ENCODE measurements around the gene ARHGAP40.

ARHGAP40 gene

DNA sequence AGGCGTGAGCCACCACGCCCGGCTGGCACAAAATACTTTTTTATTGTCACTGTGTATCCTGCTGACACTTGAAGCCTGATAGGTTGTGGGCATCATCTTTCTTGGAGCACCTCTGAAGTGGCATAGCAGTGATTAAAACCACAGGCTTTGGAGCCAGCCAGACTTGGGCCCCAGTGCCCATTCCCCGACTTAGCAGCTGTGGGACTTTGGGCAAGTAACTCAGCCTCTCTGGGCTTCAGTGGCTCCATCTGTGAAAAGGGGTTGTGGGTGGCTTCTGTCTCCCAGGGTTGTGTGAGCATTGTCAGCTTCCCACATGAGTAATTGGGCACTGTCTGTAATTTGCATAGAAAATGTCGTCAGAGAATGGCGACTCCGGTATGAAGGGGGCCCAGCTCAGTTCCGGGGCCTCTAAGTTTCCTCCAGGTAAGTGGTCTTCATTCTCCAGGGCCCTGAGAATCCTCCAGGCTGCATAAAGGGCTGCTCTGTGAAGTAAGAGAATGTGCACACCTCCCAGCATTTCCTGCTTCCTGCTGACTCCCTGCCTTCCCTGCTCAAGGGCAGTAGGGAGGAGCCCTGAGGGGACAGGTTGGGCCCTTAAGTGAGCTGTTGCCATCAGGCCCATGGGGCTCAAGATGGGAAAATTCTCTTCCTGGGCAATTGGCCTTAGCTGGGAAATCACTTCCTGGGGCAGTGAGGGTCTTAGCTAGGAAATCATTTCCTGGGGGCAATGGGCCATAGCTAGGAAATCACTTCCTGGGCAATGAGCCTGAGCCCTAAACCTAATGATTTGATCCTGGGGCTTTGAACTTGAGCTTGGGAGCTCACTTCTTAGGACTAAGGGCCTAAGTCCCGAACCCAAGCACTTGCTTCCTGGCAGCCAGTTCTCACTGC, 27.2 kb downstream of the ARHGAP40 start:
- no peak overlapping the region for H2BK120ac ChIP-seq (ENCODE audit: low read depth, low read length)
- DNase-seq, result peak; percentile 78
- H3K27ac ChIP-seq (ENCODE audit: low read depth, low read length), result peak overlapping the region; percentile 2
- no CpG with 5 or more reads among the region's 9 CpGs for WGBS (ENCODE audit: extremely low coverage, insufficient coverage, low lambda C conversion rate)
- H3K18ac ChIP-seq (ENCODE audit: low read length), result peak overlapping the region; percentile 4
- no peak overlapping the region for H4K8ac ChIP-seq (ENCODE audit: low read depth, low read length)
- no peak overlapping the region for H3K4ac ChIP-seq (ENCODE audit: low read depth, low read length)
- H2BK5ac ChIP-seq (ENCODE audit: low read length), result no peak overlapping the region
- no peak overlapping the region for H3K4me2 ChIP-seq (ENCODE audit: low read length)
- no peak overlapping the region for H3K4me3 ChIP-seq (ENCODE audit: low read length)
- no peaks in the 10 kb centered on the region for H3K4me1 ChIP-seq (ENCODE audit: control insufficient read depth, low read depth, low read length)
- no peak overlapping the region for H3K23ac ChIP-seq (ENCODE audit: low read length)
- H3K9ac ChIP-seq (ENCODE audit: low read length), result no peak overlapping the region
- H4K5ac ChIP-seq (ENCODE audit: low read length), result no peak overlapping the region
- H2AK5ac ChIP-seq (ENCODE audit: low read length), result no peak overlapping the region
- H3K79me2 ChIP-seq (ENCODE audit: control insufficient read depth, insufficient read depth, low read length), result no peaks in the 10 kb centered on the region
- H3K79me1 ChIP-seq (ENCODE audit: low read length), result no peaks in the 10 kb centered on the region
- peak overlapping the region; percentile 18 for H3K56ac ChIP-seq (ENCODE audit: low read length)
- peaks cover 5% of the 10 kb centered on the region for H3K36me3 ChIP-seq (ENCODE audit: control insufficient read depth, insufficient read depth, low read length)
- no peak overlapping the region for H2BK15ac ChIP-seq (replicated peaks; ENCODE audit: low read depth)
- H3K27me3 ChIP-seq (ENCODE audit: insufficient read depth, low read length, poor library complexity), result no peaks in the 10 kb centered on the region

DNA sequence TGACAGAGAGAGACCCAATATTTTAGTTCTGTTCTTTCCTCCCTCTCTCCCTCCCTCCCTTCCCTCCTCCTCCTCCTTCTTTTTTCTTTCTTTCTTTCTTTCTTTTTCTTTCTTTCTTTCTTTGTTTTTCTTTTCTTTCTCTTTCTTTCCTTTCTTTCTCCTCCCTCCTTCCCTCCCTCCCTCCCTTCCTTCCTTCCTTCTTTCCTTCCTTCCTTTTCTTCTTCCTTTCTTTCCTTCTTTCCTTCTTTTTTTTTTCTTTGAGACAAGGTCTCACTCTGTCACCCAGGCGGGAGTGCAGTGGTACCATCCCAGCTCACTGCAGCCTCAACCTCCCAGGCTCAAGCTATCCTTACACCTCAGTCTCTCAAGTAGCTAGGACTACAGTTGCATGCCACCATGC, 28.4 kb downstream of the ARHGAP40 start:
- H2BK120ac ChIP-seq (ENCODE audit: low read depth, low read length), result no peak overlapping the region
- no peak overlapping the region for H2AK5ac ChIP-seq (ENCODE audit: low read length)
- H3K4me1 ChIP-seq (ENCODE audit: control insufficient read depth, low read depth, low read length), result no peaks in the 10 kb centered on the region
- no peak overlapping the region for H3K4ac ChIP-seq (ENCODE audit: low read depth, low read length)
- H3K79me2 ChIP-seq (ENCODE audit: control insufficient read depth, insufficient read depth, low read length), result no peaks in the 10 kb centered on the region
- H4K8ac ChIP-seq (ENCODE audit: low read depth, low read length), result no peak overlapping the region
- H3K23ac ChIP-seq (ENCODE audit: low read length), result no peak overlapping the region
- DNase-seq, result no peak
- H3K56ac ChIP-seq (ENCODE audit: low read length), result no peak overlapping the region
- H3K4me3 ChIP-seq (ENCODE audit: low read length), result no peak overlapping the region
- H3K4me2 ChIP-seq (ENCODE audit: low read length), result no peak overlapping the region
- peaks cover 5% of the 10 kb centered on the region for H3K36me3 ChIP-seq (ENCODE audit: control insufficient read depth, insufficient read depth, low read length)
- no CpG with 5 or more reads among the region's 1 CpG for WGBS (ENCODE audit: extremely low coverage, insufficient coverage, low lambda C conversion rate)
- no peak overlapping the region for H4K5ac ChIP-seq (ENCODE audit: low read length)
- no peaks in the 10 kb centered on the region for H3K79me1 ChIP-seq (ENCODE audit: low read length)
- no peaks in the 10 kb centered on the region for H3K27me3 ChIP-seq (ENCODE audit: insufficient read depth, low read length, poor library complexity)
- no peak overlapping the region for H3K9ac ChIP-seq (ENCODE audit: low read length)
- no peak overlapping the region for H3K27ac ChIP-seq (ENCODE audit: low read depth, low read length)
- no peak overlapping the region for H2BK5ac ChIP-seq (ENCODE audit: low read length)
- no peak overlapping the region for H2BK15ac ChIP-seq (replicated peaks; ENCODE audit: low read depth)
- H3K18ac ChIP-seq (ENCODE audit: low read length), result no peak overlapping the region

DNA sequence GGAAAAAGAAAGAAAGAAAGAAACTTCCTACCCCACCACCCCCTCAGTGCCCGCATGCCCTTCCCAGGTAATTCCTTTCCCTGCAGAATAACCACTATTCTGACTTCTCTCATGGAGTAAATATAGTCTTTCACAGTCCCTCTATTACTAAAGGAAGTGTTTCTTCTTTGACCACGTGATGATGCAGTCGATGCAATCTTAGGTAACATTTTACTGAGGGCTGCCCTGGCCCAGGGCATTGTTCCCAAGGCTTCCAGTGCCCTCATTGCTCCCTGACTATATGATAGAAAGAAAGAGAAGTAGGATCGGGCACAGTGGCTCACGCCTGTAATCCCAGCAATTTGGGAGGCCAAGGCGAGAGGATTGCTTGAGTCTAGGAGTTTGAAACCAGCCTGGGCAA, 29.1 kb downstream of the ARHGAP40 start:
- no peaks in the 10 kb centered on the region for H3K27me3 ChIP-seq (ENCODE audit: insufficient read depth, low read length, poor library complexity)
- no peak overlapping the region for H3K18ac ChIP-seq (ENCODE audit: low read length)
- no peak overlapping the region for H2BK5ac ChIP-seq (ENCODE audit: low read length)
- no peak overlapping the region for H3K23ac ChIP-seq (ENCODE audit: low read length)
- H3K27ac ChIP-seq (ENCODE audit: low read depth, low read length), result no peak overlapping the region
- no peak overlapping the region for H3K56ac ChIP-seq (ENCODE audit: low read length)
- H2BK15ac ChIP-seq (replicated peaks; ENCODE audit: low read depth), result no peak overlapping the region
- H3K79me1 ChIP-seq (ENCODE audit: low read length), result no peaks in the 10 kb centered on the region
- no peak overlapping the region for H3K4ac ChIP-seq (ENCODE audit: low read depth, low read length)
- H3K79me2 ChIP-seq (ENCODE audit: control insufficient read depth, insufficient read depth, low read length), result no peaks in the 10 kb centered on the region
- no peak overlapping the region for H2AK5ac ChIP-seq (ENCODE audit: low read length)
- no peak overlapping the region for H3K4me3 ChIP-seq (ENCODE audit: low read length)
- no peak overlapping the region for H3K4me2 ChIP-seq (ENCODE audit: low read length)
- WGBS (ENCODE audit: extremely low coverage, insufficient coverage, low lambda C conversion rate), result no CpG with 5 or more reads among the region's 6 CpGs
- H4K8ac ChIP-seq (ENCODE audit: low read depth, low read length), result no peak overlapping the region
- no peak overlapping the region for H4K5ac ChIP-seq (ENCODE audit: low read length)
- no peak for DNase-seq
- no peak overlapping the region for H3K9ac ChIP-seq (ENCODE audit: low read length)
- no peak overlapping the region for H2BK120ac ChIP-seq (ENCODE audit: low read depth, low read length)
- no peaks in the 10 kb centered on the region for H3K4me1 ChIP-seq (ENCODE audit: control insufficient read depth, low read depth, low read length)
- H3K36me3 ChIP-seq (ENCODE audit: control insufficient read depth, insufficient read depth, low read length), result peaks cover 5% of the 10 kb centered on the region

DNA sequence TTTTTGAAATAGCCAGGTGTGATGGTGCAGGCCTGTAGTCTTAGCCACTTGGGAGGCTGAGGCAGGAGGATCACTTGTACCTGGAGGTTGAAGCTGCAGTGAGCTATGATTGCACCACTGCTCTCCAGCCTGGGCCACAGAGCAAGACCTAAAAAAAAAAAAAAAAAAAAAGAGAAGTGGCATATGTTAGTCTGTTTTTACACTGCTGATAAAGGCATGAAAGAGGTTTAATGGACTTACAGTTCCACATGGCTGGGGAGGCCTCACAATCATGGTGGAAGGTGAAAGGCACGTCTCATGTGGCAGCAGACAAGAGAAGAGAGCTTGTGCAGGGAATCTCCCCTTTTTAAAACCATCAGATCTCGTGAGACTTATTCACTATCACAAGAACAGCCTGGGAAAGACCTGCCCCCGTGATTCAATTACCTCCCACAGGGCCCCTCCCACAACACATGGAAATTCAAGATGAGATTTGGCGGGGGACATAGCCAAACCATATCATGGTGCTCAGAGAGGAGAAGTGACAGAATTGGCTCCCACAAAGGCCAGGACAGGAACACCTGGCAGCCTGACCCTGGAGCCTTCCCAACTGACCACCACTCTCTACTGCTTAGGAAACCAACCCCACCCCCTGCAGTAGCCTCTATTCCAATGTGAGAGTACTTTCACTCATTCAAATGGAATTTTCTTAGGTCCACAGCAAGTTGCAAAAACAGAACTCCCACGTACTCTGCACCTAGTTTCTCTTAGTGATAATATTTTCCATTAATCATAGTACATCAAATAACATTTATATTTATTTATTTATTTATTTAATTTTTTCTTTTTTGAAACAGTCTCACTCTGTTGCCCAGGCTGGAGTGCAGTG, 29.8 kb downstream of the ARHGAP40 start:
- Histone ChIP-seq H4K8ac (ENCODE audit: low read depth, low read length) (no peak overlapping the region), H3K23ac (ENCODE audit: low read length) (no peak overlapping the region), H3K79me1 (ENCODE audit: low read length) (no peaks in the 10 kb centered on the region), H3K18ac (ENCODE audit: low read length) (no peak overlapping the region), H2BK120ac (ENCODE audit: low read depth, low read length) (no peak overlapping the region), H2BK5ac (ENCODE audit: low read length) (no peak overlapping the region), H3K56ac (ENCODE audit: low read length) (no peak overlapping the region), H3K9ac (ENCODE audit: low read length) (no peak overlapping the region), H2AK5ac (ENCODE audit: low read length) (no peak overlapping the region), H2BK15ac (replicated peaks; ENCODE audit: low read depth) (no peak overlapping the region), H3K27ac (ENCODE audit: low read depth, low read length) (no peak overlapping the region), H3K4ac (ENCODE audit: low read depth, low read length) (no peak overlapping the region), H3K4me3 (ENCODE audit: low read length) (no peak overlapping the region), H3K4me2 (ENCODE audit: low read length) (no peak overlapping the region), H4K5ac (ENCODE audit: low read length) (no peak overlapping the region), H3K4me1 (ENCODE audit: control insufficient read depth, low read depth, low read length) (no peaks in the 10 kb centered on the region), H3K36me3 (ENCODE audit: control insufficient read depth, insufficient read depth, low read length) (peaks cover 5% of the 10 kb centered on the region), H3K79me2 (ENCODE audit: control insufficient read depth, insufficient read depth, low read length) (no peaks in the 10 kb centered on the region), H3K27me3 (ENCODE audit: insufficient read depth, low read length, poor library complexity) (no peaks in the 10 kb centered on the region)
- 100% methylated on average over 1 of the region's 5 CpGs for WGBS (ENCODE audit: extremely low coverage, insufficient coverage, low lambda C conversion rate)
- DNase-seq, result no peak

DNA sequence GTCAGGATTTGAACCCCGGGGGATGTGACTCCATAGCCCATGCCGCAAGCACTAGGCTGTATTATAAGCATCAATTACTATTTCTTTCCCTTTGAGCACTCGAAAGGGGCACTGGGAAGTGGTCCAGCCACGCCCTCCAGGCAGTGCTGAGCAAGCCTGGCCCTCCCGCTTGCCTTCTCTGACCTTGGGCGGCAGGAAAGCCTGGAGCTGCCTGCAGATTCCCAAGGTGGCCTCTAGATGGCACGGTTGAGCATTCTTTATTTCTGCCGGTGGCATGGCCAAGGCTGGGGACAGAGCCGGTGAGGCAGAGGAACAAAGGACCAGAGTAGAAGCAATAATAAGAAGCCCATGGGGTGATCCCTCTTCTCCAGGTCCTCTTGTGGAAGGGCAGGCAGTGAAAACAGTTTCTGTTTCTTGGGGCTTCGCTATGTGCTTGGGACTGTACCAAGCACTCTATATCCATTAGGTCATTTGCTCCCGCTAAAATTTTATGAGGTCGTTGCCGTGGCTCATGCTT, 32.0 kb downstream of the ARHGAP40 start:
- Histone ChIP-seq H3K4ac (ENCODE audit: low read depth, low read length) (no peak overlapping the region), H3K36me3 (ENCODE audit: control insufficient read depth, insufficient read depth, low read length) (no peaks in the 10 kb centered on the region), H2AK5ac (ENCODE audit: low read length) (no peak overlapping the region), H4K8ac (ENCODE audit: low read depth, low read length) (no peak overlapping the region), H3K4me1 (ENCODE audit: control insufficient read depth, low read depth, low read length) (no peaks in the 10 kb centered on the region), H2BK15ac (replicated peaks; ENCODE audit: low read depth) (no peak overlapping the region), H3K27me3 (ENCODE audit: insufficient read depth, low read length, poor library complexity) (no peaks in the 10 kb centered on the region), H3K9ac (ENCODE audit: low read length) (no peak overlapping the region), H2BK120ac (ENCODE audit: low read depth, low read length) (no peak overlapping the region), H3K4me3 (ENCODE audit: low read length) (no peak overlapping the region), H3K4me2 (ENCODE audit: low read length) (no peak overlapping the region), H3K18ac (ENCODE audit: low read length) (no peak overlapping the region), H3K79me2 (ENCODE audit: control insufficient read depth, insufficient read depth, low read length) (no peaks in the 10 kb centered on the region), H4K5ac (ENCODE audit: low read length) (no peak overlapping the region), H3K27ac (ENCODE audit: low read depth, low read length) (no peak overlapping the region), H3K79me1 (ENCODE audit: low read length) (no peaks in the 10 kb centered on the region), H3K23ac (ENCODE audit: low read length) (no peak overlapping the region), H3K56ac (ENCODE audit: low read length) (peak overlapping the region; percentile 25), H2BK5ac (ENCODE audit: low read length) (no peak overlapping the region)
- no CpG with 5 or more reads among the region's 13 CpGs for WGBS (ENCODE audit: extremely low coverage, insufficient coverage, low lambda C conversion rate)
- peak; percentile 86 for DNase-seq
